ENCODE results near the gene OAS2. TPM values are rescaled to one million over a fixed set of nuclear protein-coding genes. Genes with fewer than 3 reads are reported as not detected.

The OAS2 gene
- total RNA-seq, 2 donors from 2014 or later, result 6.0 to 6.8 TPM

DNA sequence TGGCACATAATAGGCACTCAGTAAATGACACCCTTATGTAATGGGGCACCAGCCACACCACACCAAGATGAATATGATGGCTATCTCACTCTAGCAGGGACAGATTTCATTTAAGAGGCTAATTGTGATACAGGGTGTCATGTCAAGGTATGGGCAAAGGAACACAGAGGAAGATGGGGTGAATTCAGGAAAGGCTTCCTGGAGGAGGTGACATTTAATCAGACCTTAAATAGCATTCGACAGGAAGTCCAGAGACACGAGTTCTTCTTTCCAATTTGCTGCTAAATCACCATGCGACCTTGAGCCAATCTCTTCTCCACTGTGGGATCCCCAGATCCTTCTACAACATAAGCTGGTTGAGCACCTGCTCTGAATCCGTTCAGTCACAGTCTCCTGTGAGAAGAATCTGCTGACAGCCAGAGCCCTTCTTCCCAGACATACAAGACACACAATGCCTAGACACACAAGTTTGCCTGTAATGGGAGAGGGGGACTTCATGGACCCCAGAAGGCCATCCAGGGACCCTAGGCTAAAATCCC is 76.7 kb downstream of the OAS2 start:
- Histone ChIP-seq H3K36me3 (no peaks in the 10 kb centered on the region), H3K27me3 (peaks cover 2 to 6% of the 10 kb centered on the region in 2 donors), H3K9me3 (no peaks in the 10 kb centered on the region), H3K4me3 (no peak overlapping the region), H3K4me1 (peaks cover 0 to 14% of the 10 kb centered on the region in 2 donors), H3K27ac (no peak overlapping the region)
- no peak for DNase-seq (ENCODE audit: low spot score)
- TF ChIP-seq, protein P1, sequence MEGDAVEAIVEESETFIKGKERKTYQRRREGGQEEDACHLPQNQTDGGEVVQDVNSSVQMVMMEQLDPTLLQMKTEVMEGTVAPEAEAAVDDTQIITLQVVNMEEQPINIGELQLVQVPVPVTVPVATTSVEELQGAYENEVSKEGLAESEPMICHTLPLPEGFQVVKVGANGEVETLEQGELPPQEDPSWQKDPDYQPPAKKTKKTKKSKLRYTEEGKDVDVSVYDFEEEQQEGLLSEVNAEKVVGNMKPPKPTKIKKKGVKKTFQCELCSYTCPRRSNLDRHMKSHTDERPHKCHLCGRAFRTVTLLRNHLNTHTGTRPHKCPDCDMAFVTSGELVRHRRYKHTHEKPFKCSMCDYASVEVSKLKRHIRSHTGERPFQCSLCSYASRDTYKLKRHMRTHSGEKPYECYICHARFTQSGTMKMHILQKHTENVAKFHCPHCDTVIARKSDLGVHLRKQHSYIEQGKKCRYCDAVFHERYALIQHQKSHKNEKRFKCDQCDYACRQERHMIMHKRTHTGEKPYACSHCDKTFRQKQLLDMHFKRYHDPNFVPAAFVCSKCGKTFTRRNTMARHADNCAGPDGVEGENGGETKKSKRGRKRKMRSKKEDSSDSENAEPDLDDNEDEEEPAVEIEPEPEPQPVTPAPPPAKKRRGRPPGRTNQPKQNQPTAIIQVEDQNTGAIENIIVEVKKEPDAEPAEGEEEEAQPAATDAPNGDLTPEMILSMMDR (IDR thresholded peaks at IDR 0.05), result no peak

DNA sequence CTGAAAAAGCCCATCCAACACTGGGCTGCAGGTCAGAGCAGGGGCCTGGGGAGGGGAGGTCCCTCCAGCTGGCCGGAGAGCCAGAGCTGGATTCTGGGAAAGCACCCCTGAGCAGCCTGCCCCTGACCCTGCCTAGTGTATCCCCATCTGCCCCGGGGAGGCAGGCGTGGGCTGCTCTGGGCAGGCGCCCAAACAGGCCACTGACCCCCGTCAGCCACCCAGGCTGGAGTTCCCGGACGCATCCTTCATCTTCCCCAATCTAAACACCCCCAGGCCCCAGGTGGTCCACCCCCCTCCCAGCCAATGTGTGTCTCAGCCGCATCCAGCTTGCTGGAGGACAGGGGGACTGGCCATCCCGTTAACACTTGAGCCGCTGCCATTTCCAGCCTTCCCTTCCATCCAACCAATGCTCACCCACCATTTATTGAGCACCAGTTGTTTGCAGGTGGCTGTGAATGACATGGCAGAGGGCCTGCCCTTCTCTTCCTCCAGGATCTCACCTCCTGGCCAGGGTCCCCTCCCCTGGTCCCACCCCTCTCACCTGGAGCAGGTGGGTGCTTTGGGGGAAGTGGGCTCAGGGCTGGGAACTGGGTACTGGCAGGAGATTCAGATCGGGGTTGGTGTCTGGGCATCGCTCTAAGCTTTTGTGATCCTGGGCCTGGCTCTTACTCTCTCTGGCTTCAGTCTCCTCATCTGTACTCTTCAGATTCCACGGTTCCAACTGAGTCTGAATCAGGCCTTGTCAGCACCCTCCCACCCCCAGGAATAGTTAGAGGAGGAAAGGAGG is 77.5 kb downstream of the OAS2 start:
- TF ChIP-seq, protein P1 (IDR thresholded peaks at IDR 0.05), result no peak
- Histone ChIP-seq H3K4me3 (peak overlapping the region in 1 of 2 donors; percentile 59), H3K27ac (no peak overlapping the region), H3K27me3 (peaks cover 2 to 6% of the 10 kb centered on the region in 2 donors), H3K4me1 (peaks cover 0 to 14% of the 10 kb centered on the region in 2 donors), H3K36me3 (no peaks in the 10 kb centered on the region), H3K9me3 (no peaks in the 10 kb centered on the region)
- DNase-seq (ENCODE audit: low spot score), result no peak

DNA sequence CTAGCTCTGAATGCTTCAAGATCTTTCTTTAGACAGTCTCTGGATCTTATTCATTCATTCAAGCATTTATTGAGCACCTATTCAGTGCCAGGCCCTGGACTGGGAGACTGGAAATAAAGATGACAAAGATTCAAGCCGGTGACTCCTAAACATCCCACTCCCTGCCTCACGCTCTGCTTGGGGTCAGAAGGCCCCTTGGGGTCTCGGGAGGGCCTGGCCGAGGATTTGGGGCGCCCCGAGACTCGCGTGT is 78.0 kb downstream of the OAS2 start:
- no peak for DNase-seq (ENCODE audit: low spot score)

DNA sequence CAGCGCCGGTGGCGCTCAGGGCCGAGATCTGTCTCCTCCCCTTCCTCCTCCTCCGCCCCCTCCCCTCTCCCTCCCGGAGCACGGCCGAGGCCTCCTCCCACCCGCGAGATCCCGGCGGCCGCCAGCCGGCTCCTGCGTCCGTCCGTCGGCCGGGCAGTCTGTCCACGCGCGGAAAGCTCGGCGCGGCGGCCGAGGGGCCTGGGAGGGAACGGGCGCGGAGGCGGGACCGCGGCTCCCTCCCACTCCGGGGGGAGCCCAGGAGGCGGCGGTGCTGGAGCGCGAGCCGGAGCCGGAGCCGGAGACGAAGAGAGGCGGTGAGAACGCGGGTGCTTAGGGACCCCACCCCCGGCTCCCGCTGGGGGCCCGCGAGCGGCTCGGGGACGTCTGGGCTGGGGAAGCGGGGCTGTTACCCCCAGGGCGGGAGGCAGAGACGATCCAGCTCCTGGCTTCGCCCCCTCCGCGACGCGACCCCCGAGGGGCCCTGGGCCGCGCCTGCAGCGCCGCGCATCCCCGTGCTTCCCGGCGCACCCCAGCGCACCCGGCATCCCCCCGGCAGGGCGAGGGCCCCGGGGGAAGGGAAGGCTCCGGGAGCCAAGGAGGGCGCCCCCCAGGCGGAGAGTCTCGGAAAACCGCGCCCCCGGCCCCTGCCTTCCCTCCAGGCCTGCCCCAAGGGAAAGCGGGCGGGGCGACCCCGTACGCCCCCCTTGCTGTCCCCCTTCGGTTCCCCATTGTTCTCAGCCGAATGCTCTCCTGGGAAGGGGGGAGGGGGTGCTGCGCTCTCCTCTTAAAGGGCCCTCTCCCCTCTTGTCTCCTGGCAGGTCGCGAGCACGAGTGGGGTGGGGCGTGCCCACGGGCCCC is 78.5 kb downstream of the OAS2 start, which contains the start of gene DTX1:
DTX1 (plus strand) TSS at position 100 of the 858 bp plus-strand sequence. CDS start 1,463 bp downstream, outside the sequence.
- no peak for DNase-seq (ENCODE audit: low spot score)
- TF ChIP-seq, protein P1 (IDR thresholded peaks at IDR 0.05), result no peak
- peaks cover 0 to 14% of the 10 kb centered on the region in 2 donors for H3K4me1 ChIP-seq
- H3K27ac ChIP-seq, result no peak within 1 kb of the TSS
- peaks cover 2 to 6% of the 10 kb centered on the region in 2 donors for H3K27me3 ChIP-seq
- no peaks in the 10 kb centered on the region for H3K9me3 ChIP-seq
- no peaks in the 10 kb centered on the region for H3K36me3 ChIP-seq
- H3K4me3 ChIP-seq, result peak within 1 kb of the TSS; percentile 40 to 59

More for the DNA sequence above, 78.0 kb downstream of the OAS2 start:
- H3K27me3 ChIP-seq, result peaks cover 2 to 6% of the 10 kb centered on the region in 2 donors
- peak overlapping the region; percentile 40 to 59 for H3K4me3 ChIP-seq
- H3K4me1 ChIP-seq, result peaks cover 0 to 14% of the 10 kb centered on the region in 2 donors
- TF ChIP-seq, protein P1 (IDR thresholded peaks at IDR 0.05), result no peak
- no peak overlapping the region for H3K27ac ChIP-seq
- no peaks in the 10 kb centered on the region for H3K9me3 ChIP-seq
- H3K36me3 ChIP-seq, result no peaks in the 10 kb centered on the region

DNA sequence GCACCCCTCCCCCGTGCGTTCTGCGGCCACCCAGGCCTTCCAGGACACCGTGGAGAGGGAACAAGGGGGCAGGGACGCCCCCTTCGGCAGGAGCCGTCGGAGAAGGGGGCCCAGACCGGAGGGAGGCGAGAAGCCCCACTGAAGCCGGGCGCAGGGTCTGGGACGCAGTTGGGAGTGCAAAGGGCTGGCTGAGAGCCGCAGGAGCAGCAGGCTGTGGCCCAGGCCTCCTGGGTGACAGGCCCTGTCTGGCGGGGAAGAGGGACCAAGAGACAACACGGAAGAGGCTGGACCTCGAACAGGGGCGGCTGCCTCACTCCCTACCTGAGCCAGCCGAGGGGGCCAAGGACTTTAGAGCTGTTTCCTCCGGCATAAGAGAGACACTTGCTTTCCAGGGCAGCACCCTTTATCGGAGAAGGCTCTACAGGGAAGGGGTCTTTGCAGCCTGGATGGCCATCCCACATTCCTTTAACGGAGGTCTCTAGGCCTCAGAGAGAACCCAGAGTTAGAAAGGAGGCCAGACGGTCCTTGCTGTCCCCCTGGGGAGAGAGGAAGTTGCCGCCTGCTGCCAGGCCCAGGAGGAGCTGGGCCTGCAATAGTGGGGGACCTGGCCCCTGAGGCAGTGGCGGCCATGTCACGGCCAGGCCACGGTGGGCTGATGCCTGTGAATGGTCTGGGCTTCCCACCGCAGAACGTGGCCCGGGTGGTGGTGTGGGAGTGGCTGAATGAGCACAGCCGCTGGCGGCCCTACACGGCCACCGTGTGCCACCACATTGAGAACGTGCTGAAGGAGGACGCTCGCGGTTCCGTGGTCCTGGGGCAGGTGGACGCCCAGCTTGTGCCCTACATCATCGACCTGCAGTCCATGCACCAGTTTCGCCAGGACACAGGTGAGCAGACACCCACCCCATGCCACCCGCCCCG is 79.5 kb downstream of the OAS2 start:
- Histone ChIP-seq H3K27me3 (peaks cover 2 to 6% of the 10 kb centered on the region in 2 donors), H3K4me3 (peak overlapping the region; percentile 40 to 59), H3K27ac (no peak overlapping the region), H3K9me3 (no peaks in the 10 kb centered on the region), H3K36me3 (no peaks in the 10 kb centered on the region), H3K4me1 (peaks cover 0 to 14% of the 10 kb centered on the region in 2 donors)
- no peak for DNase-seq (ENCODE audit: low spot score)
- TF ChIP-seq, protein P1 (IDR thresholded peaks at IDR 0.05), result no peak
